NCI-H526 treated with DMSO at 0.1 percent for 48 hours (cell line): ENCODE data around the gene REG3G.
"Not testable (repeated sequence)": the region's sequence is repeated elsewhere in the genome, so short reads cannot be mapped to it uniquely, and the experiment has no call there.

Experiments used
- DNase-seq: peaks from one replicate; lab custom pipeline; 2025; lab: John Stamatoyannopoulos, UW

REG3G gene

GRCh38 chr2:79016342-79016741, 9.2 kb upstream of the REG3G start:
- no peak for DNase-seq

- DNase-seq: no peak
These were observed 559 bp downstream of the REG3G start for GRCh38 chr2:79026061-79026460.

DNA sequence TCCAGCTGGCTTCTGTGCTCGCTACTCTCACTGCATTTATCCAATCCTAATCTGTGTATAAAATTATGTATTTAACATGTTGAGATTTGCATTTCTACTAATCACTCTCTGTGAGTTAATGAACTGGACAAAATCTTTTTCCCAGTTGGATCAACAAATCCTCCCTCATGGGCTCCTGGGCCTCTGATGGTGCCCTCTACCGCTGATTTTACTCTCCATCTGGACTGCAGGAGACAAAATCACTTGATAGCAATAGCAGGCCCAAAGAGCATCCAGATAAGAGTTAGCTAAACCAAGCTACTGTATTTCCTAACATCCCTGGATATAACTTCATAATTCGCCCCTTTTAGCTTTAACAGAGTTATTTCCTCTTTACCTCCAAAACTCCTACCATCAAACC, 14.4 kb downstream of the REG3G start:
- DNase-seq: no peak

- peak; percentile 8 for DNase-seq
These were observed 15.5 kb downstream of the REG3G start for GRCh38 chr2:79041032-79041448.

DNA sequence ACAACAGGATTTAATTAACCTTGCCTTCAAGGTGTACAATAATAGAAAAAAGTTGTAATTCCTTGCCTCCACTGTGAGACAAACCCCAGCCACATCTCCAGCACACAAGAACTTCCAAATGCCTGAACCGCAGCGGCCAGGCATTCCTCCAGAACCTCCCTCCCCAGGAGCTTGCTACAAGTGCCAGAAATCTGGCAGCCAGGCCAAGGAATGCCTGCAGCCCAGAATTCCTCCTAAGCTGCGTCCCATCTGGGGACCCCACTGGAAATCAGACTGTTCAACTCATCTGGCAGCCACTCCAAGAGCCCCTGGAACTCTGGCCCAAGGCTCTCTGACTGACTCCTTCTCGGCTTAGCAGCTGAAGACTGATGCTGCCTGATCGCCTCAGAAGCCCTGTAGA, 28.0 kb downstream of the REG3G start:
- not testable (repeated sequence) for DNase-seq

GRCh38 chr2:79054769-79055168, 29.3 kb downstream of the REG3G start:
- not testable (repeated sequence) for DNase-seq

- no peak for DNase-seq
These were observed 39.7 kb downstream of the REG3G start for GRCh38 chr2:79065201-79065600.

- DNase-seq: no peak
These were observed 45.6 kb downstream of the REG3G start for GRCh38 chr2:79071078-79071477.
